WTC11 (cell line): ENCODE results near the gene CYB5D1. TPM values are rescaled to one million over a fixed set of nuclear protein-coding genes. Genes with fewer than 3 reads are reported as not detected.

Source experiments
- ATAC-seq: fragments of 200-7000 bp; cut with Tn5 transposase; 2 replicates; pipeline ENCODE4 v1.10.0; 2021; ENCODE audit warnings: mild to moderate bottlenecking, moderate library complexity
- CTCF ChIA-PET: fragments of 300-600 bp; sonication (Branson Sonifier 250); formaldehyde crosslinking; loops from one replicate; lab custom pipeline; 2021; ENCODE audit warnings: antibody characterized with exemption; lab: Charles Lee
- POLR2A ChIA-PET: fragments of 350-600 bp; sonication (Branson Sonifier 250); formaldehyde crosslinking; loops from one replicate; lab custom pipeline; 2021; ENCODE audit warnings: antibody characterized with exemption; lab: Charles Lee
- DNase-seq: peaks from one replicate; pipeline ENCODE4 v3.0.0; 2021; ENCODE audit warnings: low spot score
- H3K27ac Mint-ChIP-seq: 2 replicates; pipeline ENCODE4 v1.8.0; 2021; ENCODE audit warnings: mixed read lengths
- H3K27me3 Mint-ChIP-seq: 2 replicates; pipeline ENCODE4 v1.8.0; 2021; ENCODE audit warnings: low read depth, mild to moderate bottlenecking, moderate library complexity, mixed read lengths
- H3K36me3 Mint-ChIP-seq: 2 replicates; pipeline ENCODE4 v1.8.0; 2021; ENCODE audit warnings: mixed read lengths
- H3K4me1 Mint-ChIP-seq: 2 replicates; pipeline ENCODE4 v1.8.0; 2022; ENCODE audit warnings: mixed read lengths
- H3K4me3 Mint-ChIP-seq: 2 replicates; pipeline ENCODE4 v1.8.0; 2021; ENCODE audit warnings: mild to moderate bottlenecking, moderate library complexity, mixed read lengths
- H3K9me3 Mint-ChIP-seq: 2 replicates; pipeline ENCODE4 v1.8.0; 2021; ENCODE audit warnings: mixed read lengths
- E2F1 ChIP-seq: sonication (generic); formaldehyde crosslinking; IDR thresholded peaks from 2 replicates; pipeline ENCODE4 v1.8.0; 2022; ENCODE audit warnings: mild to moderate bottlenecking, missing genetic modification reagents
- E2F4 ChIP-seq: sonication (generic); formaldehyde crosslinking; IDR thresholded peaks from 2 replicates; pipeline ENCODE4 v1.8.1; 2022; ENCODE audit warnings: low read depth, mild to moderate bottlenecking, moderate library complexity, missing genetic modification reagents, borderline replicate concordance
- FOXK1 ChIP-seq: sonication (generic); formaldehyde crosslinking; IDR thresholded peaks from 2 replicates; pipeline ENCODE4 v1.8.0; 2022; ENCODE audit warnings: mild to moderate bottlenecking, moderate library complexity, missing genetic modification reagents
- GABPB1 ChIP-seq: sonication (generic); formaldehyde crosslinking; IDR thresholded peaks from 2 replicates; pipeline ENCODE4 v1.8.1; 2023; ENCODE audit warnings: mild to moderate bottlenecking, missing genetic modification reagents
- JUN ChIP-seq: sonication (generic); formaldehyde crosslinking; IDR thresholded peaks from 2 replicates; pipeline ENCODE4 v1.8.0; 2023; ENCODE audit warnings: mild to moderate bottlenecking, missing genetic modification reagents
- NFE2L1 ChIP-seq: sonication (generic); formaldehyde crosslinking; IDR thresholded peaks from 2 replicates; pipeline ENCODE4 v1.8.1; 2023; ENCODE audit warnings: missing genetic modification reagents
- NFYB ChIP-seq: sonication (generic); formaldehyde crosslinking; conservative IDR thresholded peaks from 2 replicates; pipeline ENCODE4 v1.8.0; 2022; ENCODE audit warnings: low read depth, missing genetic modification reagents
- NR3C1 ChIP-seq: sonication (generic); formaldehyde crosslinking; conservative IDR thresholded peaks from 2 replicates; pipeline ENCODE4 v1.8.1; 2023; ENCODE audit warnings: low read depth, mild to moderate bottlenecking, missing genetic modification reagents
- RORB ChIP-seq: fragments of 250-450 bp; sonication (Bioruptor Pico); IDR thresholded peaks from 2 replicates; pipeline ENCODE4 v1.9.0; 2021; ENCODE audit warnings: mild to moderate bottlenecking
- SP1 ChIP-seq: sonication (generic); formaldehyde crosslinking; conservative IDR thresholded peaks from 2 replicates; pipeline ENCODE4 v1.8.1; 2022; ENCODE audit warnings: missing genetic modification reagents
- ZNF232 ChIP-seq: sonication (generic); formaldehyde crosslinking; IDR thresholded peaks from 2 replicates; pipeline ENCODE4 v1.8.0; 2022; ENCODE audit warnings: mild to moderate bottlenecking, missing genetic modification reagents
- ZNF317 ChIP-seq: sonication (generic); formaldehyde crosslinking; IDR thresholded peaks from 2 replicates; pipeline ENCODE4 v1.8.1; 2023; ENCODE audit warnings: low read depth, mild to moderate bottlenecking, moderate library complexity, missing genetic modification reagents, borderline replicate concordance
- total RNA-seq: library from RNA; stranded (reverse); gene quantifications from 3 replicates; pipeline ENCODE4 v1.2.3, GENCODE V29; 2021
- TF ChIP-seq, protein P1 (sequence below): sonication (generic); formaldehyde crosslinking; IDR thresholded peaks from 2 replicates; pipeline ENCODE4 v1.8.0; 2022; ENCODE audit warnings: mild to moderate bottlenecking, missing genetic modification reagents
- TF ChIP-seq, protein P2 (sequence below): sonication (generic); formaldehyde crosslinking; IDR thresholded peaks from 2 replicates; pipeline ENCODE4 v1.8.0; 2022; ENCODE audit warnings: mild to moderate bottlenecking, missing genetic modification reagents
- TF ChIP-seq, protein P3 (sequence below): sonication (generic); formaldehyde crosslinking; IDR thresholded peaks from 2 replicates; pipeline ENCODE4 v1.8.0; 2023; ENCODE audit warnings: missing genetic modification reagents, mild to moderate bottlenecking, borderline replicate concordance

Gene CYB5D1
- total RNA-seq, 1 experiment from 2014 or later: 15.2 TPM

DNA sequence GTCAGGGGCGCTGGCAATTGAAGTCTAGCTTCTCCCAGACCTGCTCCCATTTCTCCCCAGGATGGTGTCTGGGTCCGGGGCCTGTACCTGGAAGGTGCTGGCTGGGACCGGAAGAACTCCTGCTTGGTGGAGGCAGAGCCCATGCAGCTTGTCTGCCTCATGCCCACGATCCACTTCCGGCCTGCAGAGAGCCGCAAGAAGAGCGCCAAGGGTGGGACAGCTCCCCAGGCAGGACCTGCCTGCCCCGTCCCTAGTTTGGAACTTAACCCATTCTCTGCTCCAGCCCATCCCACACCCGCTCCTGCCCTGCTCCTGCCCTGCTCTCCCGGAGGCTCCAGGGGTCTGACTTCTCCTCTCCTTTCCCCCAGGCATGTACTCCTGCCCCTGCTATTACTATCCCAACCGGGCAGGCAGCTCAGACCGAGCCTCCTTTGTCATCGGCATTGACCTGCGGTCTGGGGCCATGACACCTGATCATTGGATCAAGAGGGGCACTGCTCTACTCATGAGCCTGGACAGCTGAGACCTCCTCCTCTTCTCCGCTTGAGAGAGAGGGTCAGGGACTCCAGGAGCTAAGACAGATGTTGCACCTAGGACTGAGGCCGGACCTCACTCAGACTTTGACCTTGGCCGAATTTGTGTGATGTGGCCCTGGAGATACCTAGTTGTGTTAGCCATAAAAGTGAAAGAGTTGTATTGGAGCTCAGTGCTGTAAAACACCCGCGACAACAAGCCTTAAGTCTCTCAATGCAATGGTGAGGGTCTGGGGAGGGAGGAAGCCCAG, 24.6 kb upstream of the CYB5D1 start:
- POLR2A ChIA-PET: interaction anchor here (1.0 to 1.1 kb wide), 2 partner anchors 10 to 12 kb away, joined by 3 read pairs; no protein-coding TSS in a partner anchor
- ATAC-seq (no peak), DNase-seq (no peak)
- no peaks in the 10 kb centered on the region for H3K9me3 Mint-ChIP-seq
- peak overlapping the region; percentile 82 for H3K4me3 Mint-ChIP-seq
- peaks cover 18% of the 10 kb centered on the region for H3K4me1 Mint-ChIP-seq
- TF ChIP-seq JUN (CRISPR knock-in tag): no peak
- H3K36me3 Mint-ChIP-seq: no peaks in the 10 kb centered on the region
- peaks cover 49% of the 10 kb centered on the region for H3K27me3 Mint-ChIP-seq
- H3K27ac Mint-ChIP-seq: no peak overlapping the region
- CTCF ChIA-PET: interaction anchor here (0.9 to 5.4 kb wide), 17 partner anchors 9 to 277 kb away, joined by 3 to 66 read pairs (median 6); partner anchors contain the start of genes CYB5D1, NAA38 and TMEM88

- CTCF ChIA-PET: interaction anchor here (0.9 to 5.4 kb wide), 24 partner anchors 10 to 276 kb away, joined by 3 to 66 read pairs (median 5); partner anchors contain the start of genes CYB5D1, NAA38 and TMEM88
Observed at GRCh38 chr17:7833795-7834541, 23.8 kb upstream of the CYB5D1 start, which contains the start of gene KDM6B. TSS of gene KDM6B (plus strand) at chr17:7834217. CDS start at chr17:7845555, 11,338 bp downstream.

DNA sequence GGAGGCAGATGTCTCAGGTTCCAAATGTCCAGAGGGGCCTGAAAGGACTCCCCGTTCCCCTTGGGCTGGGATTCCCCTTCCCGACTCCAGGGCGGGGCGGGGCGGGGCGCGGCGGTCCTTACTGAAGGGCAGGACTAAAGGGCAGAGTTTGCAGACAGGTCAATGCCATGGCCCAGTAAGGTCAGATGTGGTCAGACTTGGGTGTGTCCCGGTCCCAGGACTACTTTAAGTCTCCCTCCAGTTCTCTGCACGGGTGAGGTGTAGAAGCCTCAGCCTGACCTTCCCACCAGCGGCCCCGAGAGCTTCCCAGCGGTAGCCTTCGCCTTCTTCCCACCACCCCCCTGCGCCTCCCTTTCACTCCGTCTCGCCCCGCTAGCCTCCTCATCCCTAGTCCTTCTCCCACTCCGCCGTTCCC, 23.3 kb upstream of the CYB5D1 start:
- peaks cover 53% of the 10 kb centered on the region for H3K27me3 Mint-ChIP-seq
- ATAC-seq: no peak

More at GRCh38 chr17:7833795-7834541, 23.8 kb upstream of the CYB5D1 start, which contains the start of gene KDM6B:
- peak; percentile 92 for DNase-seq
- peaks cover 25% of the 10 kb centered on the region for H3K4me1 Mint-ChIP-seq
- peak within 1 kb of the TSS; percentile 82 for H3K4me3 Mint-ChIP-seq
- peaks cover 53% of the 10 kb centered on the region for H3K27me3 Mint-ChIP-seq
- POLR2A ChIA-PET: interaction anchor here (1.0 to 1.1 kb wide), 3 partner anchors 9 to 11 kb away, joined by 3 to 6 read pairs (median 3); no protein-coding TSS in a partner anchor
- H3K27ac Mint-ChIP-seq: peak within 1 kb of the TSS; percentile 86
- peak; percentile 57 for ATAC-seq
- TF ChIP-seq, protein P1, sequence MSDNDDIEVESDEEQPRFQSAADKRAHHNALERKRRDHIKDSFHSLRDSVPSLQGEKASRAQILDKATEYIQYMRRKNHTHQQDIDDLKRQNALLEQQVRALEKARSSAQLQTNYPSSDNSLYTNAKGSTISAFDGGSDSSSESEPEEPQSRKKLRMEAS: 0 out of 2 replicates have a peak, but pooled peaks have one; percentile 30
- TF ChIP-seq NFYB: no peak
- TF ChIP-seq FOXK1: 0 out of 2 replicates have a peak, but pooled peaks have one; percentile 42
- TF ChIP-seq SP1 (CRISPR knock-in tag): peak; percentile 31
- TF ChIP-seq, protein P2, sequence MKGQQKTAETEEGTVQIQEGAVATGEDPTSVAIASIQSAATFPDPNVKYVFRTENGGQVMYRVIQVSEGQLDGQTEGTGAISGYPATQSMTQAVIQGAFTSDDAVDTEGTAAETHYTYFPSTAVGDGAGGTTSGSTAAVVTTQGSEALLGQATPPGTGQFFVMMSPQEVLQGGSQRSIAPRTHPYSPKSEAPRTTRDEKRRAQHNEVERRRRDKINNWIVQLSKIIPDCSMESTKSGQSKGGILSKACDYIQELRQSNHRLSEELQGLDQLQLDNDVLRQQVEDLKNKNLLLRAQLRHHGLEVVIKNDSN: 0 out of 2 replicates have a peak, but pooled peaks have one; percentile 25
- no peak for TF ChIP-seq E2F4
- TF ChIP-seq, all 79 proteins: peak for 4
- no peaks in the 10 kb centered on the region for H3K9me3 Mint-ChIP-seq
- H3K36me3 Mint-ChIP-seq: no peaks in the 10 kb centered on the region

More for the DNA sequence above, 23.3 kb upstream of the CYB5D1 start:
- Mint-ChIP-seq H3K36me3 (no peaks in the 10 kb centered on the region), H3K27ac (peak overlapping the region; percentile 86), H3K4me1 (peaks cover 30% of the 10 kb centered on the region), H3K9me3 (no peaks in the 10 kb centered on the region), H3K4me3 (peak overlapping the region; percentile 82)
- CTCF ChIA-PET: interaction anchor here (0.6 to 5.4 kb wide), 27 partner anchors 10 to 285 kb away, joined by 3 to 66 read pairs (median 5); partner anchors contain the start of genes CNTROB, CYB5D1, KCNAB3 and NAA38
- POLR2A ChIA-PET: interaction anchor here (0.6 to 1.8 kb wide), 6 partner anchors 11 to 413 kb away, joined by 4 to 8 read pairs (median 5); partner anchors contain the start of genes CTC1, CYB5D1, EFNB3 and NAA38
- TF ChIP-seq, protein P1: no peak
- TF ChIP-seq ZNF232 (no peak), NR3C1 (CRISPR knock-in tag) (no peak), GABPB1 (no peak), E2F1 (no peak), RORB (no peak), NFE2L1 (CRISPR knock-in tag) (0 out of 2 replicates have a peak, but pooled peaks have one; percentile 19), ZNF317 (no peak), SP1 (CRISPR knock-in tag) (0 out of 2 replicates have a peak, but pooled peaks have one; percentile 32)
- TF ChIP-seq, protein P3, sequence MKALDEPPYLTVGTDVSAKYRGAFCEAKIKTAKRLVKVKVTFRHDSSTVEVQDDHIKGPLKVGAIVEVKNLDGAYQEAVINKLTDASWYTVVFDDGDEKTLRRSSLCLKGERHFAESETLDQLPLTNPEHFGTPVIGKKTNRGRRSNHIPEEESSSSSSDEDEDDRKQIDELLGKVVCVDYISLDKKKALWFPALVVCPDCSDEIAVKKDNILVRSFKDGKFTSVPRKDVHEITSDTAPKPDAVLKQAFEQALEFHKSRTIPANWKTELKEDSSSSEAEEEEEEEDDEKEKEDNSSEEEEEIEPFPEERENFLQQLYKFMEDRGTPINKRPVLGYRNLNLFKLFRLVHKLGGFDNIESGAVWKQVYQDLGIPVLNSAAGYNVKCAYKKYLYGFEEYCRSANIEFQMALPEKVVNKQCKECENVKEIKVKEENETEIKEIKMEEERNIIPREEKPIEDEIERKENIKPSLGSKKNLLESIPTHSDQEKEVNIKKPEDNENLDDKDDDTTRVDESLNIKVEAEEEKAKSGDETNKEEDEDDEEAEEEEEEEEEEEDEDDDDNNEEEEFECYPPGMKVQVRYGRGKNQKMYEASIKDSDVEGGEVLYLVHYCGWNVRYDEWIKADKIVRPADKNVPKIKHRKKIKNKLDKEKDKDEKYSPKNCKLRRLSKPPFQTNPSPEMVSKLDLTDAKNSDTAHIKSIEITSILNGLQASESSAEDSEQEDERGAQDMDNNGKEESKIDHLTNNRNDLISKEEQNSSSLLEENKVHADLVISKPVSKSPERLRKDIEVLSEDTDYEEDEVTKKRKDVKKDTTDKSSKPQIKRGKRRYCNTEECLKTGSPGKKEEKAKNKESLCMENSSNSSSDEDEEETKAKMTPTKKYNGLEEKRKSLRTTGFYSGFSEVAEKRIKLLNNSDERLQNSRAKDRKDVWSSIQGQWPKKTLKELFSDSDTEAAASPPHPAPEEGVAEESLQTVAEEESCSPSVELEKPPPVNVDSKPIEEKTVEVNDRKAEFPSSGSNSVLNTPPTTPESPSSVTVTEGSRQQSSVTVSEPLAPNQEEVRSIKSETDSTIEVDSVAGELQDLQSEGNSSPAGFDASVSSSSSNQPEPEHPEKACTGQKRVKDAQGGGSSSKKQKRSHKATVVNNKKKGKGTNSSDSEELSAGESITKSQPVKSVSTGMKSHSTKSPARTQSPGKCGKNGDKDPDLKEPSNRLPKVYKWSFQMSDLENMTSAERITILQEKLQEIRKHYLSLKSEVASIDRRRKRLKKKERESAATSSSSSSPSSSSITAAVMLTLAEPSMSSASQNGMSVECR: no peak
- DNase-seq: no peak
